ENCODE results near the gene HSPA14. TPM values are rescaled to one million over a fixed set of nuclear protein-coding genes. Genes with fewer than 3 reads are reported as not detected.

The HSPA14 gene
- total RNA-seq, 4 donors from 2014 or later, result 10.5 to 13.4 (median 12.7) TPM

DNA sequence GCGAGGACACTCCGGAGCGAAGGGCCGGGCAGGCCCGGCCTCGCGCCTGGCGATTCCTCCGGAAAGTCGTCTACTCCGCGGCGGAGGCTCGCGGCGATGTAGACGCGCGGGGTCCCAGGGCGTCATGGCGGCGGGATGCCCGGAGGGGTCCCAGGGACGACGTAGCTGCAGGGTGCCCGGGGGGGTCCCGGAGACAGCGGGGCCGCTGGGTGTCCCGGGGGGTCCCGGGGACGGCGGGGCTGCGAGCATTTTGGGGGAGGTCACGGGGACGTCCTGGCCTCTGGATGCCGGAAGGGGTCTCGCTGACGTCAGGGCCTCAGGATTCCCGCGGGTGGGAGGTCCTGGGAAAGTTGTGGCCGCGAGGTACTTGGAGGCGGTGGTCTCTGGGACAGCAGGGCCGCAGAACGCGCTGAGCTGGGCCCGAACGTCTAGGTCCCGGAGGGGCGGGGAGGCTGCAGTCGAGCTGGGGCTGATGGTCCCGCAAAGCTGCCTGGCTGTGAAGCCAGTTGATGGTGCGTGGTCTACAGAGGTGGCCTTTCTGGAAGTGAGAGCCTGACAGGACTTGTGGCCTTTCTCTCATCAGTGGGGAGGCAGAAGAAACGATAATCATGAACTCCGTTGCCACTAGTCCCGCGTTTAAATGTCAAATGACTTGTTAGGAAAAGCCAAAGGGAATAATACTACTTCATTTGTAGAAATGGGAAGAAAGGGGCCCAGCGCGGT, 637 bp downstream of the HSPA14 start:
- TF ChIP-seq, protein P1, sequence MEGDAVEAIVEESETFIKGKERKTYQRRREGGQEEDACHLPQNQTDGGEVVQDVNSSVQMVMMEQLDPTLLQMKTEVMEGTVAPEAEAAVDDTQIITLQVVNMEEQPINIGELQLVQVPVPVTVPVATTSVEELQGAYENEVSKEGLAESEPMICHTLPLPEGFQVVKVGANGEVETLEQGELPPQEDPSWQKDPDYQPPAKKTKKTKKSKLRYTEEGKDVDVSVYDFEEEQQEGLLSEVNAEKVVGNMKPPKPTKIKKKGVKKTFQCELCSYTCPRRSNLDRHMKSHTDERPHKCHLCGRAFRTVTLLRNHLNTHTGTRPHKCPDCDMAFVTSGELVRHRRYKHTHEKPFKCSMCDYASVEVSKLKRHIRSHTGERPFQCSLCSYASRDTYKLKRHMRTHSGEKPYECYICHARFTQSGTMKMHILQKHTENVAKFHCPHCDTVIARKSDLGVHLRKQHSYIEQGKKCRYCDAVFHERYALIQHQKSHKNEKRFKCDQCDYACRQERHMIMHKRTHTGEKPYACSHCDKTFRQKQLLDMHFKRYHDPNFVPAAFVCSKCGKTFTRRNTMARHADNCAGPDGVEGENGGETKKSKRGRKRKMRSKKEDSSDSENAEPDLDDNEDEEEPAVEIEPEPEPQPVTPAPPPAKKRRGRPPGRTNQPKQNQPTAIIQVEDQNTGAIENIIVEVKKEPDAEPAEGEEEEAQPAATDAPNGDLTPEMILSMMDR (IDR thresholded peaks at IDR 0.05; ENCODE audit: low read depth), result no peak

DNA sequence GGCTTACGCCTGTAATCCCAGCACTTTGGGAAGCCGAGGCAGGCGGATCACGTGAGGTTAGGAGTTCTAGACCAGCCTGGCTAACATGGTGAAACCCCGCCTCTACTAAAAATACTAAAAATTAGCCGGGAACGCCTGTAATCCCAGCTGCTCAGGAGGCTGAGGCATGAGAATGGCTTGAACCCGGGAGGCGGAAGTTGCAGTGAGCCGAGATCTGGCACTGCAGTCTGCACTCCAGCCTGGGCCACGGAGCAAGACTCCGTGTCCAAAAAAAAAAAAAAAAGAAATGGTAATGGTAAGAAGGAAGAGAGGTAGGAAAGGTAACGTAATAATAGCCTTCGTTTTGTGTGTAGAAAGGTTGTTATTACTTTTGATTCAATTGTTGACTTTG, 1.2 kb downstream of the HSPA14 start:
- TF ChIP-seq, protein P1 (IDR thresholded peaks at IDR 0.05; ENCODE audit: low read depth), result no peak

DNA sequence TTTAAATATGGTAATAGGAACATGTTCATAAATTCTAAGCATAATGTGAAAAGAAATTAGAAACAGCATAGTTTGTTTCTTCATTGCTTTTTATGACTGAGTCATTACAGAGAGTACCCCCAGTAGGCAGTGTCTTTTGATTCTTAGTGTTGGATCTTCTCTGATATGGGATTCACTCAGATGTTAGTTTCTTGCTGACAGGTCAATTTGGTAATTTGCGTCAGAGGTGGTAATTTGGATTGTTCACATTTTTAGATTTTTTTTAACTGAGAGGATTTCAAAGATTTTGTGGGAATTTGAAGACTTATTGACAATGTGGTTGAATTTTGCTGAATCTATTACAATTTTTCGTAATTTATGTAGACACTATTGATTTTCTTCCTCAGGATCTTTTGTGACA, 2.1 kb downstream of the HSPA14 start:
- TF ChIP-seq, protein P1 (IDR thresholded peaks at IDR 0.05; ENCODE audit: low read depth), result no peak

DNA sequence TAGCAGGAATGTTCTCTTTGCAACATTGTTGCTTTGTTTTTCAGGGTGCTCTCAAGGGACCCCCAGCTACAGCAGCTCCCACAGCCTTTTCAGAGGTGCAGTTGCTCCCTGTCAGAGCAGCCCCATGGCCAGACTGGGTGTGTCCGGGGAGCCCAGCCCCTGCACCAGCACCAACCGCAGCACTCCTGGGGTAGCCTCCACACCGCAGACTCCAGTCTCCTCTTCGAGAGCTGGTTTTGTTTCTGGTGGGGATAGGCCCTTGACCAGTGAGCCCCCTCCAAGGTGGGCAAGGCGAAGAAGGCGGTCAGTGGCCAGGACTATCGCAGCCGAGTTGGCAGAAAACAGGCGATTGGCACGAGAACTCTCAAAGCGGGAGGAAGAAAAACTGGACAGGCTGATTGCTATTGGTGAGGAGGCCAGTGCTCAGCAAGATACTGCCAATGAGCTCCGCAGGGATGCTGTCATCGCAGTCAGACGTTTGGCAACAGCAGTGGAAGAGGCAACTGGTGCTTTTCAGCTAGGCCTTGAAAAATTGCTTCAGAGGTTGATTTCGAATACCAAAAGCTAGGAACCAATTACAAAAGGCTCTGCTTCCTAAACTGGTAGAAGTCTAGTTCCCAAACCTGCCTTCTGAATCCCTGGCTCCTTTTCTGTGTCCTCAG, 5.4 kb downstream of the HSPA14 start:
- TF ChIP-seq, protein P1 (IDR thresholded peaks at IDR 0.05; ENCODE audit: low read depth), result no peak

DNA sequence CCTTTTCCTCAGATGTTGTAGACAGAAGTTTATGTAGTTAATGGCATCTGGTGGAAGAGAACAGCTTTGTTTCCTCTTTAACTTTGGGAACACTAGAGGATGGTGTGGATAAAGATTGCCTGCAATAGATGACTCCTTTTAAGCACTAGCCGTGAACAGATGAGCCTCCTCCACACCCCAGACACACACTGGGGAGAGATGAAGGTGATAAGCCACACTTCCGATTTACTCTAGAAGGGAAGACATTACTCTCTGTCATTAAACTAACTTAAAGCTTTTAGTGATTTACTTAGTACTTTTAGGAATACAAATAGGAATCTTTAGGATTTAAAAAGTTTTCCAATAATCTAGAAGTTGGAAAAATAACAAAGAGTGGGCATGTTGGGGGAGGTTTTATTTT, 6.8 kb downstream of the HSPA14 start:
- TF ChIP-seq, protein P1 (IDR thresholded peaks at IDR 0.05; ENCODE audit: low read depth), result no peak

DNA sequence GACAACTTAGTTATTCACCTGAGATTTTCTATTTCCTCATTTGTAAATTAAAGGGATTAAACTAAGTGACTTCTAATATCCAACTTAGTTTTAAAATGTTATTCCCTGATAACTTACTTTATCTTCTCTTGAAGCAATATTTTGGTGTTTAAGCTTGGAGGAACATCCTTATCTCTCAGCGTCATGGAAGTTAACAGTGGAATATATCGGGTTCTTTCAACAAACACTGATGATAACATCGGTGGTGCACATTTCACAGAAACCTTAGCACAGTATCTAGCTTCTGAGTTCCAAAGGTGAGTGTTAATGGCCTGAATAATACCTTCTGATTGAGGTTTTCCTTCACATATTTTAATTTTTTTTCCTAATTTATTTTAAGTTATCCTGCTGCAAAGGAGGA, 14.1 kb downstream of the HSPA14 start:
- TF ChIP-seq, protein P1 (IDR thresholded peaks at IDR 0.05; ENCODE audit: low read depth), result no peak

DNA sequence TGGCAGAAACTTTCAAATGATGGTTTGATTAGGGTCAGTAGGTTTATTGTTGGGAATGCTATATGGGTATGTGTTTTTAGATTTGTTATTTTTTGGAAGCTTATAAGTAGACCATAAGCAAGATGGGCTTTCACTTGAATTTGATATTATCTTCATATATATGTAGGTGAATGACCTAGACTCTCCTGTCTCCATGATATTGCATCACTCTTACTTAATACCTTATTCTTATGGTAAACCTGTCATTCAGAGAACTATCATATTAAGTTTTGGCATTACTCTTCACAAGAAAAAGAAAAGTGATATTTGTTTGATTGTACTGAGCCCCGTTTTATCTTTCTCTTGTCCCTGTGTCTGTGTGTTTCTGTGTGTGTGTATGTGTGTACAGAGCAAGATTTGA, 17.3 kb downstream of the HSPA14 start:
- TF ChIP-seq, protein P1 (IDR thresholded peaks at IDR 0.05; ENCODE audit: low read depth), result no peak

All from subcutaneous adipose tissue (tissue), 4 donors.